Putamen (tissue), 1 donor: ENCODE measurements around the gene LRRK2.
"Not testable (repeated sequence)": the region's sequence is repeated elsewhere in the genome, so short reads cannot be mapped to it uniquely, and the experiment has no call there.

Source experiments
- DNase-seq: peaks from one replicate; pipeline ENCODE4 v3.0.0-alpha.2; 2016; ENCODE audit warnings: low spot score

The LRRK2 gene

DNA sequence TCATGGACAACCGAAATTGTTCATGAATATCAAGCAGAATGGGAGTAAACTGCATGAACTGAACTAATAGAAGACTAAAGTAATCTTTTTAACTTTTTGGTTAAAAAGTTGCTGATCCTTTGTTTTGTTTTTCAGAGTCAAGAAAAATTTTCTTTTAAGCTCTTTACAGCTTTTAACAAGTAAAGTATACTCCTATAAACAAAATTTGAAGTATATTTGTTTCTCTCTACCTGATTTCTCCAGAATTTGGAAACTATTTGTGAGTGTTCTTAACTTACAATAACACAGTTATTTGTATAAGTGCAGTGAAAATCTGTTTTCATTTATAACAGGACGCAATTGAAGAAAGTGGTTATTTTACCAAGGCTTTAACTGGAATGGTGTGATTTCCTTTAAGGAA is 12.2 kb upstream of the LRRK2 start:
- DNase-seq, result no peak

DNA sequence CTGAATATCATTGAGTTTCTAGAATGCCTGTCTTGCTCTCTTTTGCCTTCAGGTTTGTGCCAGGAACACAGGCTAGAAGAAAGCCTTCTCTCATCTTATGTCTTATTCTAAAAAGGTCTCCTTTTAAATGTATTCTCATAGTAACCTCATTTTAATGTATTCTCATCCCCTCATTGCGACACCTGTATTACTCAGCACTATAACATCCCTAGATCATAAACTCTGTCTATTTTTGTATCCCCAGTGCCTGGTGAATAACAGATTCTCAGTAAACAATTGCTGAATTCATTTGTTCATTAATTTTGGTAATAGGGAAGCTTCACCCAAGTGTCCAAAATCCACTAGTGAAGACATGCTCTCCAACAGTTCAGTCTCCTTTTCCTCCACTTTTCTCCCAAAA is 8.8 kb upstream of the LRRK2 start:
- no peak for DNase-seq

GRCh38 chr12:40216516-40217288 is 8.1 kb upstream of the LRRK2 start:
- DNase-seq, result no peak

DNA sequence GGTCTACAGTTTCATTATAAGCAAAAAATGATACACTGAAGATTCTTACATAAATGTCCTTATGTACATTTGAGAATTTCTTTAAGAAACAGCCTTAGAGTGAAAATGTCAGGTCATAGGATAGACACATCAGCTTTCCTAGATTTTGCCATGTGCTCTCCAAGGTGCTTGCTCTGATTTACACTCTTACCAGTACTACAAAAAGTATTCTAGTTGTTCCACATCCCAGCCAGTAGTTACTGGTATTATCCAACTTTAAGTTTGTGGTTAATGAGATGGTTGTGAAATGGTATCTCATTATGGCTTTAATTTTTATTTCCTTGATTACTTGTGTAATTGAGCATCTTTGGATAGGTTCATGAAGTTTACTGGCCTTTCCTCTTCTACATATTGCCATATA is 5.0 kb upstream of the LRRK2 start:
- DNase-seq, result no peak

DNA sequence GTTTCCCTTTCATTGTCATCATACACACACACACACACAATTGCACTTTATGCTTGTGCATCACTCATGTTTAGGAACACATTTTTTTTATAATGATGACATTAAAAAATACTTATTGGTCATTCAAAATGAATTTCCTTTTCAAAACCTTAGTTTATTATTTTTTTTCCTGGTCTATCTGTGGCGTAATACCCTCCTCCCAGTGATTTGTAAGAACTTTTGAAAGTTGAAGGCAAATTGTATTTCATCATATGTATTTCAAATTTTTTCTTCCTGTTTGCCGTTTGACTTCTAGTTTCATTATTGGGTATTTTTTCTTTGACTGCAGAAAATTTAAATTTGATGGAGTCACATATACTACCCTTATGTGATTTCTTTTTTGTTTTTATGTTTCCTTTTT is 2.5 kb upstream of the LRRK2 start:
- no peak for DNase-seq

DNA sequence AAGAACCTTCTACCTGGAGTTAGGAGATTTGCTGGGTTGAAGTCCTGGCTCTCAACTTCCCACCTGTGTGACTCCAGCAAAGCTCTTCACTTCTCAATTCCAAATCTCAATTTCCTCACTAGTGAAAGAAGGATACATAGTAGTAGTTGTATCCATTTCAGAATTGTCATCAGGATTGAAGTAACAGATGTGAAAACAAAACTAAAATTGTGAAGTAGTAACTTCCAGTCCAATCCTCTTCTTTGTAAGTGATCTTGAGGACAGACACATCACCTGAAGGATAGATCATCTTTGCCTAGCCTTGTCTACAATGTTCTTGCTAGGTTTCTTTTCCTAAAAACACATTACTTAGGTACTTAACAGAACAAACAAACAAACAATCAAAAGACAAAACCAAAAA is 1.2 kb upstream of the LRRK2 start:
- DNase-seq, result no peak

DNA sequence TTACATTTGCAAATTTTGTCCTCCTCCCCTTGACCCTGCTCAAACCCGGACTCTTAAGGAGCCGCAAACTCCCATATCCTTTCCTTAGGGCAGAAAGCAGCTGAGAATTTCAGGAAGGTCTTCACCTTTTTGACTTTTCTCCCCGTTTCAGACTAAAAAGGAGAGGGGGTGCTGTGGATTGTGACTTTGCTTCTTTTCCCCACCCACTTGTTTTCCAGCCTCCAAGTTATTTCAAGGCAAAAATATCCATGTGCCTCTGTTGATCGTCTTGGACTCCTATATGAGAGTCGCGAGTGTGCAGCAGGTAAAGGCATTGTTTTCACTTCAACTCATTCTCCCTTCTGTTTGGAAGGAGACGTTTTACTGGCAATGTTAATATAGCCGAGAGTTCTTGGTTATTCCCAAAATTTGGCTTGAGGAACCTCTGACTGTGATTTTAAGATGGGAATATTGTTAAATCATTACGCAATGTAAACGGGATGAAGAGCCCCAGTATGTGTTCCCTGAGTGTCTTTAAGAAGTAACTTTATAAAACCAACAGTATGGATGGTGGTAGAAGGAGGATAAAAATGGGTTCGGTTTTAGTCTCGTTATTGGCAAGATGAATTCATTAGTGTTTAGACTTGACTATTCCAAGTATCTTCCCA is 663 bp downstream of the LRRK2 start:
- no peak for DNase-seq

GRCh38 chr12:40225984-40226602 is 1.3 kb downstream of the LRRK2 start:
- no peak for DNase-seq

DNA sequence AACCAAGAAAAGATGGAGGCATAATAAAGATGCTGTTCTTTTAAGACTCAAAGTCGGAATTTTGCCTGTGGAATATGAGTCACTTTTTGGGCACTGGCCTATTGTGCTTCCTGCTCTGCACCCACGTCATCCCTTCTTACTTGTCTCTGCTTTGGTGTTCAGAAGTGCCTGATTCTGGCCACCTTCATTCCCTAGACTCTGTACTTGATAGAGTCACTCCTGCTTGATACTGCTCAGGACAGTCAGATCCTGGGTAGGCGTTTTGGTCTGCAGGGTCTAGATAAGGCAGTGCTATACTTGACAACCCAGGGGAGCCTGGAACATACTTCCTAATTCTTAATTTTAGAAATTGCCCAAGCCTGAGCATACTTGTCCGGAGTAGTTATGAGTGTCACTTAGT is 1.9 kb downstream of the LRRK2 start:
- DNase-seq, result no peak

- no peak for DNase-seq
Observed at GRCh38 chr12:40227447-40227846, 2.6 kb downstream of the LRRK2 start.

- DNase-seq, result no peak
Observed at GRCh38 chr12:40228727-40229126, 3.9 kb downstream of the LRRK2 start.

- DNase-seq, result peak; percentile 64
Observed at GRCh38 chr12:40229690-40230651, 5.2 kb downstream of the LRRK2 start.

DNA sequence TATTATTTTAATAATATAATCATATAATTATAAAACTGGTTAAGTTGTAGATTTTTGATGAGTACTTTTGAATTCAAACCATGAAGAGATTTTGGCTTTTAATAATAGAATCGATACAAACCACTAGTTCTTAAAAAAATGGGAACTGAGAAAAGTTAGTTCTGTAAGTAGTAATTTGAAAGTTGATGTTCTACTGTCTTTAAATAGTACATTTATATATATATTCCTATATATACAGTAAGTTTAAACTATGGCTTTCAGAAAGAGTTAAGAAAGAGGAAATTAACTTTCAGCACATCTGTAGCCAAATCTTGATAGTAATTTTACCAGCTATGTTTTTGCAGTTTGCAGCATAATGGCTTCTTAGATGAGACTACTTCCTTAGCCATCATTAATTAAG is 7.8 kb downstream of the LRRK2 start:
- DNase-seq, result no peak

DNA sequence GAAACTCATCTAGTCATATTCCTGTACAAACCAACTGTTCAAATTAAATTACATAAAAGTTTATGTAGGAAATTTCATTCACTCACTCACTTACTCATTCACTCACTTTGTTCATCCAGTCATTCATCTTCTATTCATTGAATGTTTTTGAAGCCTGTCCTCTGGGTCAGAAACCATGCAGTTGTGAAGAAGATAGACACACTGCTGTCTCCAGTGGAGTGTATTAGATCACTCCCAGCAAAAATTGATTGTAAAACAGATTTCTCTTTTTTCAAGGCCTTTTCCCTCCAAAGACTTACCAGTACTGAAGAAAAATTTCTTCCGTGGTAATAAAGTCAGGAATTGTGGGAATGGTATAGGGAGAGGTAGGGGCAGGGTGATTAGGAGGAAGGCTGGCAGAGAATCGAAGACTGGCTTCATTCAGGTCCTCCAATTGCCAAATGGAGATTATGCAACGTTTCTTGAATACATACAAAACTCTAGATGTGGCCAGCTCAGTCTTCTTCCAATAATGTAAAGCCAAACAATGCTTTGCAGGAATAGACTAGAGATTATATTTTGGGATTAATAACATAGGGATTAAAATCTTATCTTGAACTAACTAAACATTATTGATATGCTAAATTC is 9.1 kb downstream of the LRRK2 start:
- DNase-seq, result no peak

GRCh38 chr12:40236357-40236850 is 11.6 kb downstream of the LRRK2 start:
- no peak for DNase-seq

DNA sequence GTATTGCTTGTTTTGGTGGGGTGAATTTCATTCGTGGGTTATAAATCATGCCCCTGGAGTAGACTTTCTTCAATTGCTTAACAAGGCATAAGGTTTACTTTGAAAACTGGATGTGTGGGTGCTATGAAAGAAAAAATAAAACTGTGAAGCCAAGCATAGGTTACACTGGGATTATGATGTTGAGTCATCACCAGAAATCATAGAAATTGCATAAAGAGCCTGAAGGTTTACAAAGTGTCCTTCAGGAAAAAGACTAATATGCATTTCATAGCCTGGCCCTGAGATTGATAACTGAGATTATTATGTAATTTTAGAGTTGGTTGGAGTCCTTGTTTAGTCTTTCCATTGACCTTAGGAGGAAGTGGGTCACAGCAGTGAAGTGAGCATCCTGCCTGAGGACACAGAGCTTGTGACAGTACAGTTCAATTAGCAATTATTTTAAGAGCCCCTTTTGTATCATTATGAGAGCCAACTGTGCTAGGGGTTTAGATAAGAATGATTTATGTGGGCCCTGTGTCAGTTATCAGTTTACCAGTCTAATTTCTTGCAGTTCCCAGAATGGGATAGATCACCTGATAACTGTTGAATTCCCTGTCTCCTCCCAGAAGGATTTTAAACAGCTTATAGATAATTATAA is 13.6 kb downstream of the LRRK2 start:
- DNase-seq, result peak; percentile 25

- DNase-seq, result no peak
Observed at GRCh38 chr12:40238979-40239378, 14.2 kb downstream of the LRRK2 start.

DNA sequence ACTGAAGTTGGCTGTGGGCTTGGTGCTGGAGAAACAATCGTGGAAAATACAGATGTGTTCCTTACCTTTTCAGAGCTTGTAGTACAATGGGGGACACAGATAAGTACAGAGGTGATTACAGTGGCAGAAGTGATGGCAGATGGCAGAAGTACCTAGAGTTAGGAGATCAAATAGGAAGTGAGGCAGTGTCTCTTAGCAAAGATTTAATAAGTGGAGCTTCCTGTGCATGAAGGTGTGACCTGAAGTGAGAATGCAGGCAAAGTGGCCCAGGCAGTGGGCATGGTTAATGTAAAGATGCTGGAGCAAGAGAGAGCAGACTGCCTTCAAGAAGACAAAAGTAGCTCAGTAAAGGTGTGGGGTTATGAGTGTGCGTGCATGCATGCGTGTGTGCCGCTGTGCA is 16.0 kb downstream of the LRRK2 start:
- no peak for DNase-seq

- DNase-seq, result no peak
Observed at GRCh38 chr12:40241741-40242140, 16.9 kb downstream of the LRRK2 start.

GRCh38 chr12:40244526-40245156 is 19.8 kb downstream of the LRRK2 start:
- DNase-seq, result not testable (repeated sequence)

- DNase-seq, result no peak
Observed at GRCh38 chr12:40248034-40248433, 23.2 kb downstream of the LRRK2 start.
